Activated CD4-positive, alpha-beta T cell treated with anti-CD3 and anti-CD28 coated beads, Interleukin-2, amount 50 U/mL, for 1 hour (primary cell): ENCODE results near the gene TLL1.

Source experiments
- DNase-seq: peaks from one replicate; pipeline ENCODE4 v3.0.0-alpha.2; 2020

The TLL1 gene

GRCh38 chr4:166066936-166067335 is 193.9 kb downstream of the TLL1 start:
- DNase-seq, result no peak

- no peak for DNase-seq
Observed at GRCh38 chr4:166067915-166068314, 194.9 kb downstream of the TLL1 start.

- no peak for DNase-seq
Observed at GRCh38 chr4:166073783-166074182, 200.7 kb downstream of the TLL1 start.

GRCh38 chr4:166075599-166075998 is 202.6 kb downstream of the TLL1 start:
- no peak for DNase-seq

- DNase-seq, result no peak
Observed at GRCh38 chr4:166077782-166078181, 204.7 kb downstream of the TLL1 start.

- no peak for DNase-seq
Observed at GRCh38 chr4:166078383-166078782, 205.3 kb downstream of the TLL1 start.

- DNase-seq, result no peak
Observed at GRCh38 chr4:166078955-166079354, 205.9 kb downstream of the TLL1 start.

- DNase-seq, result no peak
Observed at GRCh38 chr4:166087569-166087968, 214.5 kb downstream of the TLL1 start.

GRCh38 chr4:166088576-166088975 is 215.5 kb downstream of the TLL1 start:
- DNase-seq, result no peak

GRCh38 chr4:166091146-166091545 is 218.1 kb downstream of the TLL1 start:
- no peak for DNase-seq

GRCh38 chr4:166091912-166092510 is 219.0 kb downstream of the TLL1 start:
- no peak for DNase-seq

GRCh38 chr4:166092797-166093290 is 219.8 kb downstream of the TLL1 start:
- DNase-seq, result no peak

- no peak for DNase-seq
Observed at GRCh38 chr4:166104623-166105022, 231.6 kb downstream of the TLL1 start.

- no peak for DNase-seq
Observed at GRCh38 chr4:166121897-166122296, 248.9 kb downstream of the TLL1 start.

- DNase-seq, result no peak
Observed at GRCh38 chr4:166123546-166123945, 250.5 kb downstream of the TLL1 start.

GRCh38 chr4:166128403-166128802 is 255.4 kb downstream of the TLL1 start:
- no peak for DNase-seq

GRCh38 chr4:166134285-166134684 is 261.2 kb downstream of the TLL1 start:
- DNase-seq, result no peak

- DNase-seq, result no peak
Observed at GRCh38 chr4:166140951-166141350, 267.9 kb downstream of the TLL1 start.

- DNase-seq, result no peak
Observed at GRCh38 chr4:166143227-166143626, 270.2 kb downstream of the TLL1 start.

- DNase-seq, result no peak
Observed at GRCh38 chr4:166144607-166145006, 271.6 kb downstream of the TLL1 start.

GRCh38 chr4:166146806-166147540 is 273.9 kb downstream of the TLL1 start:
- no peak for DNase-seq
